A549 (cell line): ENCODE data around the gene IL17F. TPM values are rescaled to one million over a fixed set of nuclear protein-coding genes. Genes with fewer than 3 reads are reported as not detected.
A peak's percentile ranks its signal among the peaks of the same experiment; 100 is the strongest.

ENCODE experiments used
- ATAC-seq, 2 experiments: fragments of 200-7000 bp in 1 of 2; fragments of >200 bp in 1 of 2; cut with Nextera tagmentation in 1 of 2; cut with Tn5 transposase in 1 of 2; 3 replicates each; pipeline versions ENCODE4 v1.8.0 to v1.9.1; 2018 to 2020; ENCODE audit warnings: mild to moderate bottlenecking in 1 of 2, moderate library complexity in 1 of 2
- CTCF ChIA-PET: fragments of 300-600 bp; sonication (Branson Sonifier 250); formaldehyde crosslinking; extraction: SDS; loops from one replicate; lab custom pipeline; 2021; ENCODE audit warnings: antibody characterized with exemption, inconsistent platforms; lab: Yijun Ruan, JAX
- POLR2A ChIA-PET: fragments of 350-600 bp; formaldehyde crosslinking; extraction: SDS; loops from one replicate; lab custom pipeline; 2021; ENCODE audit warnings: antibody characterized with exemption, inconsistent platforms; lab: Yijun Ruan, JAX
- DNase-seq, 2 experiments: peaks; one replicate each; pipeline versions ENCODE4 v3.0.0 to v3.0.0-alpha.2; 2011 to 2016; ENCODE audit warnings: low read depth in 1 of 2, low spot score in 1 of 2
- FAIRE-seq: peaks from 2 replicates; lab custom pipeline; 2011; peaks lifted over from hg19 to GRCh38; lab: Jason Lieb, UNC
- H3K27ac ChIP-seq, 2 experiments: fragments of >200 bp; sonication (Bioruptor Twin); formaldehyde crosslinking; 3 replicates each; pipeline ENCODE4 v1.5.1; 2016 to 2017
- H3K4me1 ChIP-seq: fragments of >200 bp; sonication (Bioruptor Twin); formaldehyde crosslinking; 3 replicates; pipeline ENCODE4 v1.6.1; 2016
- H3K4me2 ChIP-seq: fragments of >200 bp; sonication (Bioruptor Twin); formaldehyde crosslinking; 3 replicates; pipeline ENCODE4 v1.6.1; 2016
- H3K4me3 ChIP-seq: fragments of >200 bp; sonication (Bioruptor Twin); formaldehyde crosslinking; 3 replicates; pipeline ENCODE4 v1.5.1; 2016
- H3K9me3 ChIP-seq: fragments of >200 bp; sonication (Bioruptor Twin); formaldehyde crosslinking; 3 replicates; pipeline ENCODE4 v1.6.1; 2016
- BCL3 ChIP-seq: fragments of >200 bp; sonication (Bioruptor Twin); formaldehyde crosslinking; IDR thresholded peaks from 3 replicates; pipeline ENCODE4 v1.6.1; 2016
- CBX2 ChIP-seq: fragments of 200-600 bp; sonication (generic); IDR thresholded peaks from 2 replicates; pipeline ENCODE4 v1.6.1; 2016; ENCODE audit warnings: low read depth, mild to moderate bottlenecking, borderline replicate concordance
- CBX8 ChIP-seq: fragments of 200-600 bp; sonication (generic); IDR thresholded peaks from 2 replicates; pipeline ENCODE4 v1.6.1; 2016
- CEBPB ChIP-seq, 2 experiments: fragments of >200 bp in 1 of 2; sonication (Bioruptor Twin) in 1 of 2; formaldehyde crosslinking in 1 of 2; IDR thresholded peaks; 2 replicates each; pipeline ENCODE4 v1.6.1; 2012 to 2016
- CTCF ChIP-seq: fragments of >200 bp; sonication (Bioruptor Twin); formaldehyde crosslinking; IDR thresholded peaks from 3 replicates; pipeline ENCODE4 v1.5.1; 2016
- ESRRA ChIP-seq: fragments of 150-350 bp; IDR thresholded peaks from 2 replicates; pipeline ENCODE4 v1.6.1; 2014; ENCODE audit warnings: mild to moderate bottlenecking, low read length, borderline replicate concordance
- HOXB13 ChIP-seq: fragments of 250-450 bp; sonication (Bioruptor Pico); IDR thresholded peaks from 2 replicates; pipeline ENCODE4 v1.5.0; 2020; ENCODE audit warnings: low read depth, mild to moderate bottlenecking, moderate library complexity
- JUN ChIP-seq, 2 experiments: fragments of >200 bp; sonication (Bioruptor Twin); formaldehyde crosslinking; IDR thresholded peaks; 2 replicates in 1 of 2; 3 replicates in 1 of 2; pipeline ENCODE4 v1.6.1; 2016 to 2017
- JUNB ChIP-seq: fragments of >200 bp; sonication (Bioruptor Twin); formaldehyde crosslinking; IDR thresholded peaks from 2 replicates; pipeline ENCODE4 v1.6.1; 2016
- KDM5A ChIP-seq: fragments of 200-600 bp; sonication (generic); IDR thresholded peaks from 2 replicates; pipeline ENCODE4 v1.6.1; 2016; ENCODE audit warnings: antibody characterized with exemption, mild to moderate bottlenecking
- MAZ ChIP-seq: fragments of 150-350 bp; IDR thresholded peaks from 2 replicates; pipeline ENCODE4 v1.6.1; 2014; ENCODE audit warnings: antibody characterized with exemption, low read depth, low read length, borderline replicate concordance
- NPAS2 ChIP-seq: fragments of 250-450 bp; sonication (Bioruptor Pico); IDR thresholded peaks from 2 replicates; pipeline ENCODE4 v1.8.0; 2022; ENCODE audit warnings: mild to moderate bottlenecking, moderate library complexity, borderline replicate concordance
- PHF8 ChIP-seq: fragments of 200-600 bp; sonication (generic); IDR thresholded peaks from 2 replicates; pipeline ENCODE4 v1.6.1; 2016; ENCODE audit warnings: low read depth, mild to moderate bottlenecking, antibody characterized with exemption, moderate library complexity, borderline replicate concordance
- RAD21 ChIP-seq, 2 experiments: fragments of >200 bp in 1 of 2; sonication (Bioruptor Twin) in 1 of 2; formaldehyde crosslinking in 1 of 2; IDR thresholded peaks in 1 of 2; conservative IDR thresholded peaks in 1 of 2; 2 replicates in 1 of 2; 3 replicates in 1 of 2; pipeline ENCODE4 v1.6.1; 2012 to 2018; ENCODE audit warnings: inconsistent platforms in 1 of 2
- RARB ChIP-seq: fragments of 250-450 bp; sonication (Bioruptor Pico); IDR thresholded peaks from 2 replicates; pipeline ENCODE4 v1.8.0; 2021; ENCODE audit warnings: mild to moderate bottlenecking, moderate library complexity
- RFX5 ChIP-seq: fragments of 450-650 bp; IDR thresholded peaks from 2 replicates; pipeline ENCODE4 v1.7.1; 2014; ENCODE audit warnings: antibody characterized with exemption, mild to moderate bottlenecking, moderate library complexity
- SMC3 ChIP-seq: fragments of >200 bp; sonication (Bioruptor Twin); formaldehyde crosslinking; IDR thresholded peaks from 3 replicates; pipeline ENCODE4 v1.6.1; 2018; ENCODE audit warnings: inconsistent platforms
- SREBF2 ChIP-seq: fragments of 450-650 bp; IDR thresholded peaks from 2 replicates; pipeline ENCODE4 v1.6.1; 2014; ENCODE audit warnings: mild to moderate bottlenecking, moderate library complexity
- TFCP2L1 ChIP-seq: fragments of 250-450 bp; sonication (Bioruptor Pico); IDR thresholded peaks from 2 replicates; pipeline ENCODE4 v1.5.0; 2021; ENCODE audit warnings: mild to moderate bottlenecking
- USF2 ChIP-seq: fragments of 450-650 bp; IDR thresholded peaks from 2 replicates; pipeline ENCODE4 v1.6.1; 2014; ENCODE audit warnings: antibody characterized with exemption
- WGBS: methylation state at CpG from one replicate; pipeline ENCODE4 v1.1.6; 2017; ENCODE audit errors: missing lambda C conversion rate; 5-methylcytosine and 5-hydroxymethylcytosine counted together
- polyA plus RNA-seq, 4 experiments: library from polyadenylated mRNA; depleted of rRNA in 3 of 4; stranded (reverse); fragments of >200 nt; fragmentation: RNase III in 1 of 4; extraction: RNeasy Plus Mini Kit Qiagen cat#74134 plus additional on column Dnase treatment in 1 of 4; gene quantifications; 2 replicates in 3 of 4; 3 replicates in 1 of 4; pipeline ENCODE4 v1.2.3, GENCODE V29; 2011 to 2017
- TF ChIP-seq, protein P1 (sequence below): fragments of 250-450 bp; sonication (Bioruptor Pico); IDR thresholded peaks from 2 replicates; pipeline ENCODE4 v1.5.0; 2020; ENCODE audit warnings: low read depth, mild to moderate bottlenecking, moderate library complexity

The IL17F gene
- polyA plus RNA-seq, 2 of the 4 experiments (the other 2 are of a cell fraction): not detected

GRCh38 chr6:52288841-52289240 is 44.5 kb upstream of the IL17F start (continued):
- TF ChIP-seq RARB (no peak), CBX8 (no peak), USF2 (no peak), MAZ (no peak)

GRCh38 chr6:52288216-52288615 is 43.9 kb upstream of the IL17F start:
- FAIRE-seq (no peak), DNase-seq (no peak), ATAC-seq (no peak)
- ChIA-PET CTCF (no interaction called here), POLR2A (no interaction called here)
- no peak for TF ChIP-seq CTCF
- TF ChIP-seq JUN (IDR thresholded peaks at IDR 0.05): no peak
- TF ChIP-seq CBX2: no peak
- TF ChIP-seq TFCP2L1 (CRISPR knock-in tag): no peak
- TF ChIP-seq ESRRA: no peak
- TF ChIP-seq KDM5A: no peak
- no peak for TF ChIP-seq NPAS2
- no peak for TF ChIP-seq SREBF2
- no peak for TF ChIP-seq PHF8
- TF ChIP-seq SMC3: no peak
- TF ChIP-seq HOXB13 (CRISPR knock-in tag): no peak
- TF ChIP-seq RAD21 (conservative IDR thresholded peaks at IDR 0.05 in 1 of 2, IDR thresholded peaks at IDR 0.05 in 1 of 2): no peak
- no peak for TF ChIP-seq BCL3
- TF ChIP-seq, protein P1, sequence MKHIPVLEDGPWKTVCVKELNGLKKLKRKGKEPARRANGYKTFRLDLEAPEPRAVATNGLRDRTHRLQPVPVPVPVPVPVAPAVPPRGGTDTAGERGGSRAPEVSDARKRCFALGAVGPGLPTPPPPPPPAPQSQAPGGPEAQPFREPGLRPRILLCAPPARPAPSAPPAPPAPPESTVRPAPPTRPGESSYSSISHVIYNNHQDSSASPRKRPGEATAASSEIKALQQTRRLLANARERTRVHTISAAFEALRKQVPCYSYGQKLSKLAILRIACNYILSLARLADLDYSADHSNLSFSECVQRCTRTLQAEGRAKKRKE (CRISPR knock-in tag): no peak
- Histone ChIP-seq H3K9me3 (no peaks in the 10 kb centered on the region), H3K4me1 (peaks cover 14% of the 10 kb centered on the region; the same call in 2 of the 3 replicates), H3K4me3 (no peak overlapping the region), H3K4me2 (no peak overlapping the region), H3K27ac (no peak overlapping the region)
- 79% methylated on average over 7 of the region's 7 CpGs for WGBS

- 7% methylated on average over 2 of the region's 2 CpGs for WGBS
- TF ChIP-seq SMC3 (peak; percentile 73), CEBPB (IDR thresholded peaks at IDR 0.05) (peak; percentile 77 to 83; a peak in 3 of 4 replicates), CTCF (peak; percentile 63), JUNB (no peak), RFX5 (no peak), RAD21 (conservative IDR thresholded peaks at IDR 0.05 in 1 of 2, IDR thresholded peaks at IDR 0.05 in 1 of 2) (peak; percentile 61 to 62)
- ChIA-PET CTCF (interaction anchor here (0.6 to 3.4 kb wide), 10 partner anchors 10 to 375 kb away, joined by 3 to 46 read pairs (median 4); partner anchors contain the start of gene PAQR8), POLR2A (no interaction called here)
- H3K4me3 ChIP-seq: no peak overlapping the region
- H3K4me1 ChIP-seq: peaks cover 17% of the 10 kb centered on the region; the same call in 2 of the 3 replicates
- H3K27ac ChIP-seq: peak overlapping the region; percentile 47 to 62; a peak in 3 of 6 replicates
- no peaks in the 10 kb centered on the region for H3K9me3 ChIP-seq
- no peak for FAIRE-seq
- DNase-seq: peak; percentile 60 to 73
- H3K4me2 ChIP-seq: peak overlapping the region; percentile 16; the same call in 2 of the 3 replicates
- no peak for ATAC-seq
Measured at GRCh38 chr6:52286798-52287432, 42.6 kb upstream of the IL17F start.
